Measurements from ENCODE around the gene SUN2.

The SUN2 gene

GRCh38 chr22:38741576-38741975 lies 14.2 kb downstream of the SUN2 start:
- WGBS (ENCODE audit: insufficient coverage, insufficient read length) = no CpG with 5 or more reads among the region's 10 CpGs
- no peak for DNase-seq (ENCODE audit: low read depth, low spot score)
- H3K27ac ChIP-seq (ENCODE audit: low read length) = no peak overlapping the region

GRCh38 chr22:38741166-38741565 lies 14.6 kb downstream of the SUN2 start:
- no peak for DNase-seq (ENCODE audit: low read depth, low spot score)
- Histone ChIP-seq H3K4me1 (ENCODE audit: control insufficient read depth, insufficient read depth, low read length) (no peaks in the 10 kb centered on the region; the same call in 1 of the 2 replicates), H3K36me3 (ENCODE audit: control insufficient read depth, insufficient read depth, low read length) (peaks cover 13% of the 10 kb centered on the region; the same call in 1 of the 2 replicates), H3K4me3 (ENCODE audit: low read length) (no peak overlapping the region), H3K27me3 (ENCODE audit: control insufficient read depth, insufficient read depth, low read length) (no peaks in the 10 kb centered on the region), H3K9me3 (ENCODE audit: control insufficient read depth, insufficient read depth, low read length) (no peaks in the 10 kb centered on the region), H3K27ac (ENCODE audit: low read length) (no peak overlapping the region)
- no CpG with 5 or more reads among the region's 9 CpGs for WGBS (ENCODE audit: insufficient coverage, insufficient read length)

More at GRCh38 chr22:38741576-38741975, 14.2 kb downstream of the SUN2 start:
- Histone ChIP-seq H3K4me3 (ENCODE audit: low read length) (no peak overlapping the region), H3K27me3 (ENCODE audit: control insufficient read depth, insufficient read depth, low read length) (no peaks in the 10 kb centered on the region), H3K4me1 (ENCODE audit: control insufficient read depth, insufficient read depth, low read length) (no peaks in the 10 kb centered on the region; the same call in 1 of the 2 replicates), H3K9me3 (ENCODE audit: control insufficient read depth, insufficient read depth, low read length) (no peaks in the 10 kb centered on the region), H3K36me3 (ENCODE audit: control insufficient read depth, insufficient read depth, low read length) (peaks cover 13% of the 10 kb centered on the region; the same call in 1 of the 2 replicates)

- WGBS (ENCODE audit: insufficient coverage, insufficient read length) = no CpG with 5 or more reads among the region's 8 CpGs
- H3K36me3 ChIP-seq (ENCODE audit: control insufficient read depth, insufficient read depth, low read length) = peaks cover 13% of the 10 kb centered on the region; the same call in 1 of the 2 replicates
Observed at GRCh38 chr22:38740754-38741153, 15.0 kb downstream of the SUN2 start.

GRCh38 chr22:38740116-38740723 lies 15.6 kb downstream of the SUN2 start:
- WGBS (ENCODE audit: insufficient coverage, insufficient read length) = no CpG with 5 or more reads among the region's 15 CpGs
- Histone ChIP-seq H3K36me3 (ENCODE audit: control insufficient read depth, insufficient read depth, low read length) (peaks cover 13% of the 10 kb centered on the region; the same call in 1 of the 2 replicates), H3K27me3 (ENCODE audit: control insufficient read depth, insufficient read depth, low read length) (no peaks in the 10 kb centered on the region)

More at GRCh38 chr22:38740754-38741153, 15.0 kb downstream of the SUN2 start:
- H3K4me1 ChIP-seq (ENCODE audit: control insufficient read depth, insufficient read depth, low read length) = no peaks in the 10 kb centered on the region; the same call in 1 of the 2 replicates
- DNase-seq (ENCODE audit: low read depth, low spot score) = no peak
- no peaks in the 10 kb centered on the region for H3K9me3 ChIP-seq (ENCODE audit: control insufficient read depth, insufficient read depth, low read length)
- no peak overlapping the region for H3K4me3 ChIP-seq (ENCODE audit: low read length)
- H3K27me3 ChIP-seq (ENCODE audit: control insufficient read depth, insufficient read depth, low read length) = no peaks in the 10 kb centered on the region
- H3K27ac ChIP-seq (ENCODE audit: low read length) = no peak overlapping the region

GRCh38 chr22:38739300-38740055 lies 16.3 kb downstream of the SUN2 start:
- Histone ChIP-seq H3K27me3 (ENCODE audit: control insufficient read depth, insufficient read depth, low read length) (no peaks in the 10 kb centered on the region), H3K4me1 (ENCODE audit: control insufficient read depth, insufficient read depth, low read length) (no peaks in the 10 kb centered on the region; the same call in 1 of the 2 replicates), H3K4me3 (ENCODE audit: low read length) (no peak overlapping the region), H3K27ac (ENCODE audit: low read length) (no peak overlapping the region), H3K9me3 (ENCODE audit: control insufficient read depth, insufficient read depth, low read length) (no peaks in the 10 kb centered on the region), H3K36me3 (ENCODE audit: control insufficient read depth, insufficient read depth, low read length) (peaks cover 13% of the 10 kb centered on the region; the same call in 1 of the 2 replicates)
- no CpG with 5 or more reads among the region's 20 CpGs for WGBS (ENCODE audit: insufficient coverage, insufficient read length)
- DNase-seq (ENCODE audit: low read depth, low spot score) = no peak

More at GRCh38 chr22:38740116-38740723, 15.6 kb downstream of the SUN2 start:
- no peak for DNase-seq (ENCODE audit: low read depth, low spot score)
- Histone ChIP-seq H3K9me3 (ENCODE audit: control insufficient read depth, insufficient read depth, low read length) (no peaks in the 10 kb centered on the region), H3K4me3 (ENCODE audit: low read length) (no peak overlapping the region), H3K4me1 (ENCODE audit: control insufficient read depth, insufficient read depth, low read length) (no peaks in the 10 kb centered on the region; the same call in 1 of the 2 replicates), H3K27ac (ENCODE audit: low read length) (no peak overlapping the region)

GRCh38 chr22:38738475-38739070 lies 17.2 kb downstream of the SUN2 start:
- Histone ChIP-seq H3K27ac (ENCODE audit: low read length) (no peak overlapping the region), H3K36me3 (ENCODE audit: control insufficient read depth, insufficient read depth, low read length) (peaks cover 15% of the 10 kb centered on the region), H3K9me3 (ENCODE audit: control insufficient read depth, insufficient read depth, low read length) (no peaks in the 10 kb centered on the region), H3K4me3 (ENCODE audit: low read length) (no peak overlapping the region), H3K27me3 (ENCODE audit: control insufficient read depth, insufficient read depth, low read length) (no peaks in the 10 kb centered on the region), H3K4me1 (ENCODE audit: control insufficient read depth, insufficient read depth, low read length) (no peaks in the 10 kb centered on the region; the same call in 1 of the 2 replicates)
- DNase-seq (ENCODE audit: low read depth, low spot score) = no peak
- no CpG with 5 or more reads among the region's 18 CpGs for WGBS (ENCODE audit: insufficient coverage, insufficient read length)

GRCh38 chr22:38737302-38738060 lies 18.3 kb downstream of the SUN2 start:
- no peaks in the 10 kb centered on the region for H3K9me3 ChIP-seq (ENCODE audit: control insufficient read depth, insufficient read depth, low read length)
- DNase-seq (ENCODE audit: low read depth, low spot score) = no peak
- H3K4me1 ChIP-seq (ENCODE audit: control insufficient read depth, insufficient read depth, low read length) = no peaks in the 10 kb centered on the region; the same call in 1 of the 2 replicates
- no peak overlapping the region for H3K27ac ChIP-seq (ENCODE audit: low read length)
- WGBS (ENCODE audit: insufficient coverage, insufficient read length) = no CpG with 5 or more reads among the region's 21 CpGs
- H3K36me3 ChIP-seq (ENCODE audit: control insufficient read depth, insufficient read depth, low read length) = peaks cover 17% of the 10 kb centered on the region
- H3K4me3 ChIP-seq (ENCODE audit: low read length) = no peak overlapping the region
- H3K27me3 ChIP-seq (ENCODE audit: control insufficient read depth, insufficient read depth, low read length) = no peaks in the 10 kb centered on the region

GRCh38 chr22:38736257-38736570 lies 19.6 kb downstream of the SUN2 start:
- no peak overlapping the region for H3K27ac ChIP-seq (ENCODE audit: low read length)
- H3K36me3 ChIP-seq (ENCODE audit: control insufficient read depth, insufficient read depth, low read length) = peaks cover 28% of the 10 kb centered on the region
- H3K4me3 ChIP-seq (ENCODE audit: low read length) = no peak overlapping the region
- no CpG with 5 or more reads among the region's 7 CpGs for WGBS (ENCODE audit: insufficient coverage, insufficient read length)
- no peaks in the 10 kb centered on the region for H3K27me3 ChIP-seq (ENCODE audit: control insufficient read depth, insufficient read depth, low read length)
- H3K9me3 ChIP-seq (ENCODE audit: control insufficient read depth, insufficient read depth, low read length) = no peaks in the 10 kb centered on the region
- H3K4me1 ChIP-seq (ENCODE audit: control insufficient read depth, insufficient read depth, low read length) = no peaks in the 10 kb centered on the region; the same call in 1 of the 2 replicates
- DNase-seq (ENCODE audit: low read depth, low spot score) = no peak

- Histone ChIP-seq H3K27me3 (ENCODE audit: control insufficient read depth, insufficient read depth, low read length) (no peaks in the 10 kb centered on the region), H3K4me1 (ENCODE audit: control insufficient read depth, insufficient read depth, low read length) (no peaks in the 10 kb centered on the region; the same call in 1 of the 2 replicates), H3K9me3 (ENCODE audit: control insufficient read depth, insufficient read depth, low read length) (no peaks in the 10 kb centered on the region), H3K36me3 (ENCODE audit: control insufficient read depth, insufficient read depth, low read length) (peaks cover 28% of the 10 kb centered on the region), H3K4me3 (ENCODE audit: low read length) (no peak overlapping the region), H3K27ac (ENCODE audit: low read length) (no peak overlapping the region)
- DNase-seq (ENCODE audit: low read depth, low spot score) = no peak
- WGBS (ENCODE audit: insufficient coverage, insufficient read length) = no CpG with 5 or more reads among the region's 15 CpGs
Observed at GRCh38 chr22:38735465-38736256, 20.1 kb downstream of the SUN2 start.
